Testis (tissue), 2 donors: Measurements from ENCODE around the gene CELF3.

ENCODE experiments used
- POLR2A ChIP-seq: fragments of 450-650 bp; IDR thresholded peaks from one replicate; pipeline ENCODE4 v1.6.1; 2017; ENCODE audit warnings: antibody characterized with exemption, mild to moderate bottlenecking, moderate library complexity
- TF ChIP-seq, protein P1 (sequence below), 3 experiments: fragments of 450-650 bp in 2 of 3; fragments of 200-600 bp in 1 of 3; sonication (generic) in 1 of 3; IDR thresholded peaks; one replicate each; pipeline ENCODE4 v1.5.1; 2016 to 2019; ENCODE audit warnings: antibody characterized with exemption in 3 of 3, mild to moderate bottlenecking in 2 of 3, moderate library complexity in 1 of 3

DNA sequence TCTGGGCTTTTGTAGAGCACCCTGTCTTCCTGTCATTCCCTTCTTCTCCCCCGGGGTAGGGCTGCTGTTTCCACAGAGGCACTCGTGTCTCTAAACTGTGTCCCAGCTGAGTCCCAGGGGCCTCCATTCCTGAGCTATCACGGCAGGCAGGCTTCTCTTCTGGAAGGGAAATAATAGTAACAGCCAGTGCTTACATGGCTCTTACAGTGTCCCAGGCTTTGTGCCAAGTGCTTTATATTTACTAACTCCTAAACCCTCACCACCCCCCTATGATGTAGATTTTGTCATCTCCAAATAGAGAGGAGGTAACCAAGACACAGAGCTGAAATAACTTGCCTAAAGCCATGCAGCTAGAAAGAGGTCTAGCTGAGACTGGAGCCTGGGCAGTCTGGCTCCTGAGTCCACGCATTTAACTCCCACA, 1.4 kb upstream of the CELF3 start:
- TF ChIP-seq, protein P1, sequence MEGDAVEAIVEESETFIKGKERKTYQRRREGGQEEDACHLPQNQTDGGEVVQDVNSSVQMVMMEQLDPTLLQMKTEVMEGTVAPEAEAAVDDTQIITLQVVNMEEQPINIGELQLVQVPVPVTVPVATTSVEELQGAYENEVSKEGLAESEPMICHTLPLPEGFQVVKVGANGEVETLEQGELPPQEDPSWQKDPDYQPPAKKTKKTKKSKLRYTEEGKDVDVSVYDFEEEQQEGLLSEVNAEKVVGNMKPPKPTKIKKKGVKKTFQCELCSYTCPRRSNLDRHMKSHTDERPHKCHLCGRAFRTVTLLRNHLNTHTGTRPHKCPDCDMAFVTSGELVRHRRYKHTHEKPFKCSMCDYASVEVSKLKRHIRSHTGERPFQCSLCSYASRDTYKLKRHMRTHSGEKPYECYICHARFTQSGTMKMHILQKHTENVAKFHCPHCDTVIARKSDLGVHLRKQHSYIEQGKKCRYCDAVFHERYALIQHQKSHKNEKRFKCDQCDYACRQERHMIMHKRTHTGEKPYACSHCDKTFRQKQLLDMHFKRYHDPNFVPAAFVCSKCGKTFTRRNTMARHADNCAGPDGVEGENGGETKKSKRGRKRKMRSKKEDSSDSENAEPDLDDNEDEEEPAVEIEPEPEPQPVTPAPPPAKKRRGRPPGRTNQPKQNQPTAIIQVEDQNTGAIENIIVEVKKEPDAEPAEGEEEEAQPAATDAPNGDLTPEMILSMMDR (IDR thresholded peaks at IDR 0.05), result no peak
- no peak for TF ChIP-seq POLR2A
